ENCODE measurements around the gene ANKFN1. TPM values are rescaled to one million over a fixed set of nuclear protein-coding genes. Genes with fewer than 3 reads are reported as not detected.
A peak's percentile ranks its signal among the peaks of the same experiment; 100 is the strongest.

ANKFN1 gene
- total RNA-seq, 2 donors from 2014 or later, result 0.21 TPM; not detected in 1

GRCh38 chr17:56175299-56175955 lies 22.2 kb downstream of the ANKFN1 start:
- intact Hi-C loops (cut with DNase I), result no loop called here
- ATAC-seq (no peak), DNase-seq (no peak)

DNA sequence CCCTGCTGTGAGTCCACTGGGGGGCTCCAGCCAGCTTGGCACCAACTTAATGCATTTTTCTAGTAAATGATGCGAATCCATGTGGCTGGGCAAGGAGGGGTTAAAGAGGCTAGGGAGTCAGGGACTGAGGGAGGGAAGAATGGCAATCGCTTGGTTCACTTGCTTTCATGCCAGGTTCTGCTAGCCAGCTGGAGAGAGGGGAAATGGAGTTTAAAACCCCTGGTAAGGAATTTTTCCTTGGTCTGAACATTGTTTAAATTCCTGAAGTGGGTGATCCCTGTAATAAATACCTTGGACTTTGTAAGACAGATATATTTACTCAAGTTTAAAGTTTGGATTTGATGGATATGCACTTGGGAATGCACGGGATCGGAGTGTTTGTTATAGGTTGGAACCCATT lies 22.8 kb downstream of the ANKFN1 start:
- no peak for DNase-seq
- intact Hi-C loops (cut with DNase I), result no loop called here
- ATAC-seq, result no peak

GRCh38 chr17:56177361-56177760 lies 24.1 kb downstream of the ANKFN1 start:
- ATAC-seq, result no peak
- intact Hi-C loops (cut with DNase I), result no loop called here
- DNase-seq, result no peak

- no peak for DNase-seq
- no peak for ATAC-seq
- intact Hi-C loops (cut with DNase I), result no loop called here
These were observed 24.9 kb downstream of the ANKFN1 start for GRCh38 chr17:56178203-56178602.

DNA sequence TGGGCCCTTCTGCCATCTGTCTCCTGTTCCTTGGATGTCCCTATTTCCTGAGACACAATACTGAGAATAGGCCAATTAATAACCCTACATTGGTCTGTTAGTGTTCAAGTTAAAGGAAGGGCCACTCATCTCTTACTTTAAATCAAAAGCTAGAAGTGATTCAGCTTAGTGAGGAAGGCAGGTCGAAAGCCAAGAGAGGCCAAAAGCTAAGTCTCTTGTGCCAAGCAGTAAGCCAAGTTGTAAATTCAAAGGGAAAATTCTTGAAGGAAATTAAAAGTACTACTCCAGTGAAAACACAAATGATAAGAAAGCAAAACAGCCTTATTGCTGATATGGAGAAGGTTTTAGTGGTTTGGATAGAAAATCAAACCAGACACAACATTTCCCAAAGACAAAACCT lies 28.8 kb downstream of the ANKFN1 start:
- DNase-seq (no peak), ATAC-seq (no peak)
- intact Hi-C loops (cut with DNase I), result no loop called here

GRCh38 chr17:56184650-56185049 lies 31.4 kb downstream of the ANKFN1 start:
- ATAC-seq (no peak), DNase-seq (no peak)
- intact Hi-C loops (cut with DNase I), result no loop called here

GRCh38 chr17:56185491-56186221 lies 32.4 kb downstream of the ANKFN1 start:
- ATAC-seq (no peak), DNase-seq (no peak)
- intact Hi-C loops (cut with DNase I), result no loop called here

GRCh38 chr17:56186222-56186786 lies 33.0 kb downstream of the ANKFN1 start:
- intact Hi-C loops (cut with DNase I), result no loop called here
- DNase-seq, result no peak
- ATAC-seq, result no peak

GRCh38 chr17:56203430-56203829 lies 50.2 kb downstream of the ANKFN1 start:
- no peak for DNase-seq
- no peak for ATAC-seq
- intact Hi-C loops (cut with DNase I), result no loop called here

DNA sequence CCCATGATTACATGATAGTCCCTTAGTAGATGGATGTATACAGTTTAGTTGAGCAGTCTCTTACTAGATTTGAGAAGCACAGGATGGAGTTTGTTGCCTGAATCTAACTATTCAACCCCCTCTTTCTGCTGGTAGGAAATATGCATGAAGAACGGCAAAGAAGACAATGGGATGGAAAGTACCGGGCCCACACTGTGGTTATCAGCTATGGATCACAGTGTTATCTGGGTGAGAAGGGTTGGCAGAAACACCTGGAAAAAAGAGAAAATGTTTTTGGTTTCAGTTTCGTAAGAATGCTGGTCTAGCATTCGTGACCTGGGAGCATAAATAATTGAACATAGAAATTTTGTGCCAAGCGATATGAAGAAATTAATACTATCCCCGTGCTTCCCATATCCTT lies 53.1 kb downstream of the ANKFN1 start:
- intact Hi-C loops (cut with DNase I), result no loop called here
- DNase-seq (no peak), ATAC-seq (no peak)

- ATAC-seq, result no peak
- intact Hi-C loops (cut with DNase I), result no loop called here
- DNase-seq, result no peak
These were observed 59.8 kb downstream of the ANKFN1 start for GRCh38 chr17:56213031-56213430.

DNA sequence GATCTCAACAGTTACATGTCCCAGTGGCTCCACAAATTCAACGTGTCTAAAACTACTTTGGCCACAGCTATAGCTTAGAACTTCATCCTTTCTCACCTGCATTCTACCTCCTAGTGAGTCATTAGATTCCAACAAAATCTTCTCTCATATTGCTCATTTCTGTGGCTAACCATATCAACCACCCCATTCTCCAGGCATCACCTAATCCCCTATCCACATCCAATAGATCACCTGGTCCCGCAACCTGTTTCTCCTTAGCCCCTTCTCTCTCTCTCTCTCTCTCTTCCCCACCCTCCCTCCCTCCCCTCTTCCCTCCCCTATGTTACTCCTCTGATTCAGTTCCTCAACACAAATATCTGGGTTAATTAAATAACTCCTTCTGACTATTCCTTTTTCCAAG lies 64.6 kb downstream of the ANKFN1 start:
- intact Hi-C loops (cut with DNase I), result no loop called here
- ATAC-seq (no peak), DNase-seq (no peak)

DNA sequence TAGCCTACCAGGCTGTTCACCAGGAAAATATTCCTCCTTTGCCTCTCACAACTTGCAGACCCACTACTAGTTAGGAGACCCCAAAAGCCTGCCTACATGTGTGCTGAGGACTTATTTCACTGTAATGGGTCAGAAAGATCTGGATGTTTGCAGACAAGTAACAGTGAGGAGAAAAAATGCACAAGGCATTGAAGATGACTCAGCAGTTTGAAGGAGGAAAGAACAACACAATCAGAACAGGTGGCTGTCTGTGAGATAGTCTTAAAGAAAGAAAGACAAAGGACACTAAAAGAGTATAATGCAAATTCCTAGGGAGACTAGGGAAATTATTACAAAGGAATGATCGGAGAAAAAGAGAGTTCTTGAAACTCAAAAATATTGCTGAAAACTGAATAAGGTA lies 69.0 kb downstream of the ANKFN1 start:
- ATAC-seq (no peak), DNase-seq (no peak)
- intact Hi-C loops (cut with DNase I), result no loop called here

DNA sequence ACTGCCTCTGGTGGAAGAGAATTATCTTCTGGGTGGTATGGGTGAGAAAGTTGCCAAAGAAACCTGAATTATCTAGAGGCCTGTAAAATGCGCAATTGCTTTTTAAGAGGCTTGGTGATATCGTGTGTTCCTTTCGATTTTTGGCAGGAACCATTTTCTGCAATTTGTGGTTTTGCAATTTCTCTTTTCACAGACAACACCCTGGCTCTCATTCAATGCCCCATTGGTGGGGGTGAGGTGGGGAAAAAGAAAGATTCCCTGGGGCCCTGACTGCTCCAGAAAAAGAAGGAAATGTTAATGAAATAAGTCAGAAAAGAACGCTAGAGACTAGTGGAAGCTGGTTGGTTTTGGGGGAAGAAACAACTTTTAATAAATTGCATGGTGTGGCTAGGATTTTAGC lies 77.4 kb downstream of the ANKFN1 start:
- peak in 1 of 2 donors; percentile 61 for ATAC-seq
- DNase-seq, result no peak

GRCh38 chr17:56231252-56231651 lies 78.0 kb downstream of the ANKFN1 start:
- no peak for ATAC-seq
- intact Hi-C loops (cut with DNase I), result no loop called here
- no peak for DNase-seq

More for the DNA sequence above, 77.4 kb downstream of the ANKFN1 start:
- intact Hi-C loops (cut with DNase I), result no loop called here

DNA sequence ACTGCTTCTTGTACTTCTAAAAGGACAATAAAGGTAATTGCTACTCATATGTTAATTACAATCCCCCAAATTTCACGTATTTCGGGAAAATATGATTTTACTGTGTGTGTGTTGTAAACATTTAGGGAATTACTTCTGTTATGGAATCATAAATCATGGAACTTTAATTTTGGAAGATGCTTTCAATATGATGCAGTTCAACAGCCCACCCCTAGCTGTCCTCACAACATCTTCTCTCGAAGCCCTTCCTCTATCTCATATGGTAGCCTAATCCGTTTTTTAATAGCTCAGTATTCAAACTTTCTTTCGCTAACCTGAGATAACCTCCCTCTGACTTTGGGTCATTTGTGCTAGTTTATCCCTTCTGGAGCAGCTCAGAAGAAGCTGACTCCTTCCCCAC lies 78.4 kb downstream of the ANKFN1 start:
- ATAC-seq (no peak), DNase-seq (no peak)
- intact Hi-C loops (cut with DNase I), result no loop called here

DNA sequence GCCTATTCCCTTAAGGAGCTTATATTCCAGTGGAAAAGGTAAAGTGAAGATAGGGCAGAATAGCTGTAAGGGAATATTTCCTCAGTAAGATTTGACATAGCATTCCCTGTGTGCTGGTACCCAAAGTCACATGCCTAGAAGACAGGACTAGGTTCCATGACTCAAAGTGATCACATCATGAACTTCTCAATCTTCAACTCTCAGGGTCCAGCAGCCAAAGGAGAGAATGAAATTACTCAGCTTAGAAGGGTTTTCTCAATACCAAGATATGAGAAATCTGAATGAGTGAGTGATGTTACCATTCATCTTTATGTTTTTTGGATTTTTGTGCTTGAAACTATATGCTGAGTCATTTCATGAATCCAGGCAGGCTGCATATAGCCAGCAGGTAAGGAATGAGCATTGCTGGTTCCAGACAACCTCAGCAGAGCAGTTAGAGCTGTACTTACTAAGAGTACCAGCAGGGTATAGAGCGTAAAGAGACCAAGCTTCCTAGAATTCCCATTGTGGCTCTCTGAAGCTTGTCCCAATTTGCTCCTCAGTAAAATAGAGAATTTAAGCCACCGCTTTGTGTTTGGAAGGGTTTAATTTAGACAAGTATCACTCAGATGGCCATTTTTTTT lies 91.1 kb downstream of the ANKFN1 start:
- ATAC-seq (no peak), DNase-seq (no peak)
- intact Hi-C loops (cut with DNase I), result no loop called here

DNA sequence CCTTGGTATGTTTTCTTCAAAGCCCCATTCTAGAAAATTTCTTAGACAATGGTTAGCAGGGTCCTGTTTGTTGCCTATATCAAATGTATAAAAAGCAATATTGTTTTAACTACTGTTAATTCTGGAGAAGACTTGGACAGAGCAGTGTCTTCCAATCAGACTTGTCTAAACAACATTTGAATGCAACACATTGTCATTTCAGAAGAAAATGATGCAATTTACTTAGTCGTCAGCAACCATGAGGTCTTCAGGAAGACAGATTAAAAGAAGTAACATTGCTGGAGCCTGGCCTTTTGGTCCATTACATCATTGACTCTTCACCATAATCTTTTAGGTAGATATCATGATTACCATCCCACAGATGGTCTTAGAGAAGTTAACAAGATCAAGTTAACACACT lies 94.5 kb downstream of the ANKFN1 start:
- ATAC-seq (no peak), DNase-seq (no peak)
- intact Hi-C loops (cut with DNase I), result no loop called here

DNA sequence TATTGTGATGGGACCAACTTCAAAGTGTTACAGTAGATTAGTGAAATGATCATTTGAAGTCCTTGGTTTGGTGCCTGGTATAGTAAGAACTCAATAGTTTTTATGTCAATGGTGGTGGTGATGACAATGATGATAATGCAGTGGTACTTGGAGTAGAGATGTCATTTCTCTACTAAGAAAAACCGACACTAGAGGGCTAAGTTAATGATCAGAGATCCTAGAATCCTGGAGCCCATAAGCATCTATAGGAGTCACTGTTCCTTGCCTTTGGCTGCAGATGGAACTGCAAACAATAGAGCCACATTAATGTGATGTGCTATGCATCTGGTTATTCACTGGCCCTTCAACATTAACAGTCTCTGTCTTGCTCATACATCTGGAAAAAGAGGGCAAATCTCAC lies 103.8 kb downstream of the ANKFN1 start:
- DNase-seq (no peak), ATAC-seq (no peak)
- intact Hi-C loops (cut with DNase I), result no loop called here

DNA sequence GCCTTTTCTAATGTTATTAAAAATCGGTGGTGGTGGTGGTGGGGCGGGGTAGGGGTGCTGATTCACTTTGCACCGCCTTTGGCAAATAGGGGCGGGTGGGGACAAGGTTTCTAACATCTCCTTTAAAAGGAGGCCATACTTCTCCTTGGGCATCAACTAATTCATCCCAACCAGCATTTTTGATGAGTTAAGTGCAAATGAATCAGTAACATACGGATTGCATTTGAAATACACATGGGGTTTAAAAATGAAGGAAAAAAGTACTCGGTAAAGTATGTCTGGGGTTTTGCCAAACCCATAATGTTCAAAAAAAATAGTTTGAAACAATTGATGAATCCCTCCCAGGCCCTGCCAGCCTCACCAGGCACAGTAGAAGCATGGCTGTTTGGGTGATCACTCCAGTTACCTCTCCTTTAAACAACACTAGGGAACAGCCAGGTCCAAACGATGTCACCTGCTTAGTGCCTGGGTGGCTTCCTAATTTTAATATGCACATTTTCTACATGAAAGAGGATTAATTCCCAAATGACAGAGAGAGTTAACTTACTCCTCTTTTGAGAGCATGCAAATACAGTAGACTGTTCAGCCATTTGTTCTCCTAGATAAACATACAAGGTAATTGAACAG lies 107.2 kb downstream of the ANKFN1 start:
- ATAC-seq, result no peak
- DNase-seq, result no peak
- intact Hi-C loops (cut with DNase I), result no loop called here
